SK-N-SH treated with all-trans-retinoic acid at 6 μM for 48 hours (cell line): ENCODE measurements around the gene FHOD3.

Experiments
- ATAC-seq: fragments of 200-7000 bp; cut with Tn5 transposase; 3 replicates; pipeline ENCODE4 v1.9.1; 2020; ENCODE audit warnings: mild to moderate bottlenecking, moderate library complexity
- ARNTL ChIP-seq: fragments of 450-650 bp; formaldehyde crosslinking; IDR thresholded peaks from 2 replicates; pipeline ENCODE4 v1.5.0; 2020; ENCODE audit warnings: low read depth, mild to moderate bottlenecking, moderate library complexity, borderline replicate concordance
- BACH2 ChIP-seq: fragments of 250-450 bp; sonication (Bioruptor Pico); IDR thresholded peaks from 2 replicates; pipeline ENCODE4 v1.9.0; 2021; ENCODE audit warnings: mild to moderate bottlenecking, borderline replicate concordance
- CSDC2 ChIP-seq: fragments of 250-450 bp; sonication (Bioruptor Pico); IDR thresholded peaks from 2 replicates; pipeline ENCODE4 v1.5.0; 2020; ENCODE audit warnings: mild to moderate bottlenecking, moderate library complexity
- ESRRG ChIP-seq: fragments of 250-450 bp; sonication (Bioruptor Pico); IDR thresholded peaks from 2 replicates; pipeline ENCODE4 v1.6.1; 2021; ENCODE audit warnings: mild to moderate bottlenecking
- GLIS3 ChIP-seq: fragments of 250-450 bp; sonication (Bioruptor Pico); IDR thresholded peaks from 2 replicates; pipeline ENCODE4 v1.5.0; 2020; ENCODE audit warnings: mild to moderate bottlenecking, moderate library complexity
- ISL1 ChIP-seq: fragments of 250-450 bp; sonication (Bioruptor Pico); IDR thresholded peaks from 2 replicates; pipeline ENCODE4 v2.1.2; 2022; ENCODE audit warnings: mild to moderate bottlenecking, moderate library complexity
- OSR1 ChIP-seq: fragments of 250-450 bp; sonication (Bioruptor Pico); IDR thresholded peaks from 2 replicates; pipeline ENCODE4 v1.8.0; 2022; ENCODE audit warnings: moderate library complexity, mild to moderate bottlenecking, inconsistent platforms
- PPARA ChIP-seq: fragments of 250-450 bp; sonication (Bioruptor Pico); IDR thresholded peaks from 2 replicates; pipeline ENCODE4 v1.5.0; 2020; ENCODE audit warnings: mild to moderate bottlenecking, borderline replicate concordance
- RARB ChIP-seq: fragments of 250-450 bp; sonication (Bioruptor Pico); IDR thresholded peaks from 2 replicates; pipeline ENCODE4 v1.8.0; 2021; ENCODE audit warnings: mild to moderate bottlenecking, moderate library complexity
- SNAI2 ChIP-seq: fragments of 250-450 bp; sonication (Bioruptor Pico); IDR thresholded peaks from 2 replicates; pipeline ENCODE4 v1.5.0; 2020; ENCODE audit warnings: mild to moderate bottlenecking, moderate library complexity
- TCF4 ChIP-seq: fragments of 250-450 bp; sonication (Bioruptor Pico); IDR thresholded peaks from 2 replicates; pipeline ENCODE4 v1.8.0; 2021; ENCODE audit warnings: mild to moderate bottlenecking, moderate library complexity, borderline replicate concordance
- TOX ChIP-seq: fragments of 250-450 bp; sonication (Bioruptor Pico); IDR thresholded peaks from 2 replicates; pipeline ENCODE4 v1.8.0; 2021; ENCODE audit warnings: mild to moderate bottlenecking, moderate library complexity, borderline replicate concordance
- ZFP3 ChIP-seq: fragments of 250-450 bp; sonication (Bioruptor Pico); IDR thresholded peaks from 2 replicates; pipeline ENCODE4 v1.5.0; 2020; ENCODE audit warnings: mild to moderate bottlenecking, moderate library complexity
- ZFP30 ChIP-seq: fragments of 450-650 bp; formaldehyde crosslinking; IDR thresholded peaks from 2 replicates; pipeline ENCODE4 v1.5.0; 2022; ENCODE audit warnings: mild to moderate bottlenecking, moderate library complexity
- ZNF565 ChIP-seq: fragments of 450-650 bp; formaldehyde crosslinking; conservative IDR thresholded peaks from 2 replicates; pipeline ENCODE4 v1.5.0; 2020; ENCODE audit warnings: low read depth, mild to moderate bottlenecking, moderate library complexity
- ZNF70 ChIP-seq: fragments of 450-650 bp; formaldehyde crosslinking; IDR thresholded peaks from 2 replicates; pipeline ENCODE4 v1.5.0; 2020; ENCODE audit warnings: mild to moderate bottlenecking, moderate library complexity
- ZNF8 ChIP-seq: fragments of 450-650 bp; formaldehyde crosslinking; IDR thresholded peaks from 2 replicates; pipeline ENCODE4 v1.5.0; 2020; ENCODE audit warnings: mild to moderate bottlenecking, moderate library complexity
- TF ChIP-seq, protein P1 (sequence below): fragments of 250-450 bp; sonication (Bioruptor Pico); IDR thresholded peaks from 2 replicates; pipeline ENCODE4 v1.5.0; 2020; ENCODE audit warnings: mild to moderate bottlenecking, moderate library complexity
- TF ChIP-seq, protein P2 (sequence below): fragments of 250-450 bp; sonication (Bioruptor Pico); IDR thresholded peaks from 2 replicates; pipeline ENCODE4 v1.5.1; 2020; ENCODE audit warnings: low read depth, mild to moderate bottlenecking, moderate library complexity
- TF ChIP-seq, protein P3 (sequence below): fragments of 250-450 bp; sonication (Bioruptor Pico); IDR thresholded peaks from 2 replicates; pipeline ENCODE4 v1.5.1; 2021; ENCODE audit warnings: mild to moderate bottlenecking, moderate library complexity
- TF ChIP-seq, protein P4 (sequence below): fragments of 250-450 bp; sonication (Bioruptor Pico); IDR thresholded peaks from 2 replicates; pipeline ENCODE4 v1.8.0; 2021; ENCODE audit warnings: low read depth, mild to moderate bottlenecking, moderate library complexity, borderline replicate concordance
- TF ChIP-seq, protein P5 (sequence below): fragments of 250-450 bp; sonication (Bioruptor Pico); IDR thresholded peaks from 2 replicates; pipeline ENCODE4 v1.8.0; 2020; ENCODE audit warnings: mild to moderate bottlenecking, moderate library complexity, borderline replicate concordance

Gene FHOD3

DNA sequence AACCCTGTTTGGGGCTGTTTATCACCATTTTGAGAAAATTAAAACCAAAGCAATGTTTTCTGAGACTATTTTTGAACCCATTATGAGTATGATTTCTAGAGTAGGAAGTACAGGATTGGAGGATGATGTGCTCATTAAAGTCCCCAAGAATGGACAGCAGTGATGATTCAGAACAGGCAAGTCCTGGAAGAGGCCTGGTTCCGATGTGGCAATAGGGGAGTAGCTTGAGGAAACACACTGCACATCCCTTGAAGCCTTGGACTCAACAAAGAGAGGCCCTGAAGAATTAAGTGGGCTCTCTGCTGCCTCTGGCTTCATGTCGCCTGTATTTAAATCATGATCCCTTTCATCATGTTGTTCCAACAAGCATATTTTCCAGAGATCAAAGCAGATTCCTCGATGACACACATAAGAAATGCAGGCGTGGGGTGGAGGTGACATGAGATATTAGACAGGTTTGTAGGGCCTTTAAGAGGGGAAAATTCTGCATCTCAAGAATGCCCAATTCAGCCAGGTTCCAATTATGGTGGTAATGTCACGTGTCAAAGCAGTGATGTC, 242.2 kb downstream of the FHOD3 start:
- ATAC-seq, result no peak
- TF ChIP-seq ZNF565 (CRISPR knock-in tag), result no peak
- TF ChIP-seq ZNF70 (CRISPR knock-in tag), result no peak
- TF ChIP-seq, all 23 proteins: peak for 0

DNA sequence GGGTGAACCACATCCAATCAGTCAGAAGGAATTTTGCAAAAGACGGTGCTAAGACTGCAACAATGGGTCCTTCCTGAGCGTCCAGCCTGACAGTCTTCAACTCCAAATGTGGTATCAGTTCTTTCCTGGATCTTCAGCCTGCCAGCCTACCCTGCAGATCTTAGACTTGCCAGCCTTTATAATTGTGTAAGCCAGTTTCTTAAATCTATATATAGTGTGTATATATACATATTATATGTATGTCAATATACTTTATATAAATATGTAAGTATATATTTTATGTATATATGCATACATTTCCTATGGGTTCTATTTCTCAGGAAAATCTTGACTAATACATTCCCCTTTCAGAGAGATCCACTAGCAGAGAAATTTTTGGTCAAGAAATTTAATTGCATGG, 245.5 kb downstream of the FHOD3 start:
- ATAC-seq, result no peak

DNA sequence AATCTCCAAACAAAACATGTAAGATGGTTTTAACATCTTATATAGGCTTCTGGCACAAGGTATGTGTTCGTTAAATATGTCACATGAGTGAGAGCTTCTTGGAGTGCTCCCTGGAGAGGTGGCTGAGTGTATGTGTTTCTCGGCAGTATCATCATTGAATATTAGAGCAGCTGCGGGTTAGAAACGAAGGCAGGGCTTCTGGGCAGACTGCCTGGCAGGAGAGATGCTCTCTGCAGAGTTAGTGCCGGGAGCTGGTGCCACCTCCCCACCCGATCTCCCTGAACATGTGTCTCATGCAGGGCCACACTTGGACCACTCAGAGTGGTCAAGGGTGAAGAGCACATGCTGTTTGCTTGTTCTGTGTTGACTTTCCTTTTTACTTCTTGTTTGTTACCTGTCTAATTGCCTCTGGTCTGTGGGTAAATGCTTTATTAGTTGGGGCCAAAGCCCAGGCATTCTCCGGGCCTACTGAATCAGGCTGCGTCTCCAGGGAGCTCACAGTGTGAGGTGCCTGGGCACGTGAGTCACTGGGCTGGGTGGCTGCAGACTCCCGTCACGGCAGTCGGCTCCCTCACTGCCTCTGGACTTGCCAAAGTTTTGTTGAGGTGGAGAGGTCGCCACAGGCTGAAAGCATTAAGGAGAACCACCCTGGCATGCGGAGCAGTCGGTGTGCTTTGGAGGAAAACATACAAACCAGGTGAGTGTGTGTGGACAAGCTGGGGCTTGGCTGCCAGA, 246.6 kb downstream of the FHOD3 start:
- ATAC-seq, result no peak
- TF ChIP-seq ZFP30 (CRISPR knock-in tag) (no peak), ISL1 (CRISPR knock-in tag) (no peak), RARB (CRISPR knock-in tag) (no peak), ZNF8 (CRISPR knock-in tag) (no peak), BACH2 (no peak), TCF4 (CRISPR knock-in tag) (no peak), PPARA (CRISPR knock-in tag) (no peak), ZFP3 (CRISPR knock-in tag) (no peak), GLIS3 (CRISPR knock-in tag) (no peak), TOX (CRISPR knock-in tag) (no peak), OSR1 (CRISPR knock-in tag) (no peak), ARNTL (CRISPR knock-in tag) (no peak), SNAI2 (CRISPR knock-in tag) (no peak), ZNF70 (CRISPR knock-in tag) (no peak), ESRRG (no peak), CSDC2 (CRISPR knock-in tag) (no peak)
- TF ChIP-seq, protein P1, sequence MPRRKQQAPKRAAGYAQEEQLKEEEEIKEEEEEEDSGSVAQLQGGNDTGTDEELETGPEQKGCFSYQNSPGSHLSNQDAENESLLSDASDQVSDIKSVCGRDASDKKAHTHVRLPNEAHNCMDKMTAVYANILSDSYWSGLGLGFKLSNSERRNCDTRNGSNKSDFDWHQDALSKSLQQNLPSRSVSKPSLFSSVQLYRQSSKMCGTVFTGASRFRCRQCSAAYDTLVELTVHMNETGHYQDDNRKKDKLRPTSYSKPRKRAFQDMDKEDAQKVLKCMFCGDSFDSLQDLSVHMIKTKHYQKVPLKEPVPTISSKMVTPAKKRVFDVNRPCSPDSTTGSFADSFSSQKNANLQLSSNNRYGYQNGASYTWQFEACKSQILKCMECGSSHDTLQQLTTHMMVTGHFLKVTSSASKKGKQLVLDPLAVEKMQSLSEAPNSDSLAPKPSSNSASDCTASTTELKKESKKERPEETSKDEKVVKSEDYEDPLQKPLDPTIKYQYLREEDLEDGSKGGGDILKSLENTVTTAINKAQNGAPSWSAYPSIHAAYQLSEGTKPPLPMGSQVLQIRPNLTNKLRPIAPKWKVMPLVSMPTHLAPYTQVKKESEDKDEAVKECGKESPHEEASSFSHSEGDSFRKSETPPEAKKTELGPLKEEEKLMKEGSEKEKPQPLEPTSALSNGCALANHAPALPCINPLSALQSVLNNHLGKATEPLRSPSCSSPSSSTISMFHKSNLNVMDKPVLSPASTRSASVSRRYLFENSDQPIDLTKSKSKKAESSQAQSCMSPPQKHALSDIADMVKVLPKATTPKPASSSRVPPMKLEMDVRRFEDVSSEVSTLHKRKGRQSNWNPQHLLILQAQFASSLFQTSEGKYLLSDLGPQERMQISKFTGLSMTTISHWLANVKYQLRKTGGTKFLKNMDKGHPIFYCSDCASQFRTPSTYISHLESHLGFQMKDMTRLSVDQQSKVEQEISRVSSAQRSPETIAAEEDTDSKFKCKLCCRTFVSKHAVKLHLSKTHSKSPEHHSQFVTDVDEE (CRISPR knock-in tag), result no peak
- TF ChIP-seq, protein P2, sequence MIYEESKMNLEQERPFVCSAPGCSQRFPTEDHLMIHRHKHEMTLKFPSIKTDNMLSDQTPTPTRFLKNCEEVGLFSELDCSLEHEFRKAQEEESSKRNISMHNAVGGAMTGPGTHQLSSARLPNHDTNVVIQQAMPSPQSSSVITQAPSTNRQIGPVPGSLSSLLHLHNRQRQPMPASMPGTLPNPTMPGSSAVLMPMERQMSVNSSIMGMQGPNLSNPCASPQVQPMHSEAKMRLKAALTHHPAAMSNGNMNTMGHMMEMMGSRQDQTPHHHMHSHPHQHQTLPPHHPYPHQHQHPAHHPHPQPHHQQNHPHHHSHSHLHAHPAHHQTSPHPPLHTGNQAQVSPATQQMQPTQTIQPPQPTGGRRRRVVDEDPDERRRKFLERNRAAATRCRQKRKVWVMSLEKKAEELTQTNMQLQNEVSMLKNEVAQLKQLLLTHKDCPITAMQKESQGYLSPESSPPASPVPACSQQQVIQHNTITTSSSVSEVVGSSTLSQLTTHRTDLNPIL (CRISPR knock-in tag), result no peak
- TF ChIP-seq, protein P3, sequence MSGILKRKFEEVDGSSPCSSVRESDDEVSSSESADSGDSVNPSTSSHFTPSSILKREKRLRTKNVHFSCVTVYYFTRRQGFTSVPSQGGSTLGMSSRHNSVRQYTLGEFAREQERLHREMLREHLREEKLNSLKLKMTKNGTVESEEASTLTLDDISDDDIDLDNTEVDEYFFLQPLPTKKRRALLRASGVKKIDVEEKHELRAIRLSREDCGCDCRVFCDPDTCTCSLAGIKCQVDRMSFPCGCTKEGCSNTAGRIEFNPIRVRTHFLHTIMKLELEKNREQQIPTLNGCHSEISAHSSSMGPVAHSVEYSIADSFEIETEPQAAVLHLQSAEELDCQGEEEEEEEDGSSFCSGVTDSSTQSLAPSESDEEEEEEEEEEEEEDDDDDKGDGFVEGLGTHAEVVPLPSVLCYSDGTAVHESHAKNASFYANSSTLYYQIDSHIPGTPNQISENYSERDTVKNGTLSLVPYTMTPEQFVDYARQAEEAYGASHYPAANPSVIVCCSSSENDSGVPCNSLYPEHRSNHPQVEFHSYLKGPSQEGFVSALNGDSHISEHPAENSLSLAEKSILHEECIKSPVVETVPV (CRISPR knock-in tag), result no peak

More for the DNA sequence above, 245.5 kb downstream of the FHOD3 start:
- TF ChIP-seq, protein P4, sequence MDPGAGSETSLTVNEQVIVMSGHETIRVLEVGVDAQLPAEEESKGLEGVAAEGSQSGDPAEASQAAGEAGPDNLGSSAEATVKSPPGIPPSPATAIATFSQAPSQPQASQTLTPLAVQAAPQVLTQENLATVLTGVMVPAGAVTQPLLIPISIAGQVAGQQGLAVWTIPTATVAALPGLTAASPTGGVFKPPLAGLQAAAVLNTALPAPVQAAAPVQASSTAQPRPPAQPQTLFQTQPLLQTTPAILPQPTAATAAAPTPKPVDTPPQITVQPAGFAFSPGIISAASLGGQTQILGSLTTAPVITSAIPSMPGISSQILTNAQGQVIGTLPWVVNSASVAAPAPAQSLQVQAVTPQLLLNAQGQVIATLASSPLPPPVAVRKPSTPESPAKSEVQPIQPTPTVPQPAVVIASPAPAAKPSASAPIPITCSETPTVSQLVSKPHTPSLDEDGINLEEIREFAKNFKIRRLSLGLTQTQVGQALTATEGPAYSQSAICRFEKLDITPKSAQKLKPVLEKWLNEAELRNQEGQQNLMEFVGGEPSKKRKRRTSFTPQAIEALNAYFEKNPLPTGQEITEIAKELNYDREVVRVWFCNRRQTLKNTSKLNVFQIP, result no peak
- TF ChIP-seq, protein P5, sequence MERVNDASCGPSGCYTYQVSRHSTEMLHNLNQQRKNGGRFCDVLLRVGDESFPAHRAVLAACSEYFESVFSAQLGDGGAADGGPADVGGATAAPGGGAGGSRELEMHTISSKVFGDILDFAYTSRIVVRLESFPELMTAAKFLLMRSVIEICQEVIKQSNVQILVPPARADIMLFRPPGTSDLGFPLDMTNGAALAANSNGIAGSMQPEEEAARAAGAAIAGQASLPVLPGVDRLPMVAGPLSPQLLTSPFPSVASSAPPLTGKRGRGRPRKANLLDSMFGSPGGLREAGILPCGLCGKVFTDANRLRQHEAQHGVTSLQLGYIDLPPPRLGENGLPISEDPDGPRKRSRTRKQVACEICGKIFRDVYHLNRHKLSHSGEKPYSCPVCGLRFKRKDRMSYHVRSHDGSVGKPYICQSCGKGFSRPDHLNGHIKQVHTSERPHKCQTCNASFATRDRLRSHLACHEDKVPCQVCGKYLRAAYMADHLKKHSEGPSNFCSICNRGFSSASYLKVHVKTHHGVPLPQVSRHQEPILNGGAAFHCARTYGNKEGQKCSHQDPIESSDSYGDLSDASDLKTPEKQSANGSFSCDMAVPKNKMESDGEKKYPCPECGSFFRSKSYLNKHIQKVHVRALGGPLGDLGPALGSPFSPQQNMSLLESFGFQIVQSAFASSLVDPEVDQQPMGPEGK (CRISPR knock-in tag), result no peak
- TF ChIP-seq ZFP30 (CRISPR knock-in tag), result no peak
- no peak for TF ChIP-seq ZNF8 (CRISPR knock-in tag)
- TF ChIP-seq, protein P1 (CRISPR knock-in tag), result no peak
- no peak for TF ChIP-seq ZNF565 (CRISPR knock-in tag)
